HepG2 (cell line): ENCODE measurements around the gene CABLES2. TPM values are rescaled to one million over a fixed set of nuclear protein-coding genes. Genes with fewer than 3 reads are reported as not detected.

Source experiments
- CBX5 ChIP-seq: sonication (generic); formaldehyde crosslinking; IDR thresholded peaks from 2 replicates; pipeline ENCODE4 v1.4.0; 2020; ENCODE audit warnings: missing genetic modification reagents, borderline replicate concordance
- FOXP4 ChIP-seq: sonication (generic); formaldehyde crosslinking; IDR thresholded peaks from 2 replicates; pipeline ENCODE4 v1.4.0; 2020; ENCODE audit warnings: missing genetic modification reagents
- GMEB1 ChIP-seq: sonication (generic); formaldehyde crosslinking; IDR thresholded peaks from 2 replicates; pipeline ENCODE4 v1.5.1; 2020; ENCODE audit warnings: missing genetic modification reagents, mild to moderate bottlenecking, borderline replicate concordance
- HES4 ChIP-seq: sonication (generic); formaldehyde crosslinking; IDR thresholded peaks from 2 replicates; pipeline ENCODE4 v1.9.0; 2021; ENCODE audit warnings: mild to moderate bottlenecking, missing genetic modification reagents, borderline replicate concordance
- HNRNPLL ChIP-seq: fragments of 200-400 bp; formaldehyde crosslinking; IDR thresholded peaks from 2 replicates; pipeline ENCODE4 v1.6.1; 2017; ENCODE audit warnings: mild to moderate bottlenecking, low read depth, low read length; ENCODE audit not compliant: poor library complexity, severe bottlenecking
- HOMEZ ChIP-seq: IDR thresholded peaks from 2 replicates; pipeline ENCODE4 v1.6.1; 2016; ENCODE audit warnings: low read depth
- ISL2 ChIP-seq: sonication (generic); formaldehyde crosslinking; IDR thresholded peaks from 2 replicates; pipeline ENCODE4 v1.5.0; 2020; ENCODE audit warnings: missing genetic modification reagents
- KDM1A ChIP-seq: IDR thresholded peaks from 2 replicates; pipeline ENCODE4 v1.6.1; 2016; ENCODE audit warnings: missing compliant biosample characterization
- MTERF4 ChIP-seq: sonication (generic); formaldehyde crosslinking; IDR thresholded peaks from 2 replicates; pipeline ENCODE4 v1.8.0; 2023; ENCODE audit warnings: mild to moderate bottlenecking, missing genetic modification reagents
- SALL1 ChIP-seq: sonication (generic); formaldehyde crosslinking; IDR thresholded peaks from 2 replicates; pipeline ENCODE4 v1.8.0; 2022; ENCODE audit warnings: mild to moderate bottlenecking, missing genetic modification reagents
- TAF15 ChIP-seq: fragments of 200-400 bp; formaldehyde crosslinking; IDR thresholded peaks from one replicate; pipeline ENCODE4 v1.6.1; 2018; ENCODE audit warnings: mild to moderate bottlenecking, low read depth, low read length; ENCODE audit not compliant: poor library complexity, severe bottlenecking
- TCF12 ChIP-seq, 2 experiments: fragments of 450-650 bp in 1 of 2; sonication (generic) in 1 of 2; formaldehyde crosslinking in 1 of 2; IDR thresholded peaks; 2 replicates each; pipeline versions ENCODE4 v1.6.1 to v1.8.0; 2017 to 2022; ENCODE audit warnings: antibody characterized with exemption in 1 of 2, mild to moderate bottlenecking in 1 of 2, missing genetic modification reagents in 1 of 2, moderate library complexity in 1 of 2
- TFE3 ChIP-seq: IDR thresholded peaks from 2 replicates; pipeline ENCODE4 v1.6.1; 2016
- ZFP1 ChIP-seq: IDR thresholded peaks from 2 replicates; pipeline ENCODE4 v1.6.1; 2016
- ZNF281 ChIP-seq: sonication (generic); formaldehyde crosslinking; IDR thresholded peaks from 2 replicates; pipeline ENCODE4 v1.4.0; 2020; ENCODE audit warnings: missing genetic modification reagents, borderline replicate concordance
- ZNF30 ChIP-seq: sonication (generic); formaldehyde crosslinking; IDR thresholded peaks from 2 replicates; pipeline ENCODE4 v1.5.0; 2020; ENCODE audit warnings: mild to moderate bottlenecking, missing genetic modification reagents
- ZNF354B ChIP-seq: sonication (generic); formaldehyde crosslinking; IDR thresholded peaks from 2 replicates; pipeline ENCODE4 v1.8.0; 2022; ENCODE audit warnings: mild to moderate bottlenecking, missing genetic modification reagents
- polyA plus RNA-seq, 8 experiments: library from polyadenylated mRNA; depleted of rRNA in 3 of 8; stranded (reverse) in 7 of 8; unstranded in 1 of 8; fragments of >200 nt; fragmentation: Illumina TruSeq in 4 of 8; extraction: Trizol in 4 of 8; gene quantifications; 2 replicates each; pipeline versions ENCODE4 v1.2.1 to v1.2.3, GENCODE V29; 2011 to 2016; ENCODE audit warnings: low read depth in 4 of 8, missing spikeins in 1 of 8, mixed read lengths in 1 of 8; ENCODE audit not compliant: insufficient read depth in 1 of 8
- total RNA-seq, 5 experiments: library from RNA; depleted of rRNA; stranded (reverse); fragments of >200 nt; fragmentation: Illumina TruSeq; extraction: Trizol; gene quantifications; 2 replicates each; pipeline ENCODE4 v1.2.3, GENCODE V29; 2016; ENCODE audit warnings: low read depth in 1 of 5

The CABLES2 gene
- total and polyA plus RNA-seq, 2 of the 13 experiments (the other 11 are each of a cell fraction or from before 2014, with no cell fraction given) = 5.2 to 9.7 TPM

DNA sequence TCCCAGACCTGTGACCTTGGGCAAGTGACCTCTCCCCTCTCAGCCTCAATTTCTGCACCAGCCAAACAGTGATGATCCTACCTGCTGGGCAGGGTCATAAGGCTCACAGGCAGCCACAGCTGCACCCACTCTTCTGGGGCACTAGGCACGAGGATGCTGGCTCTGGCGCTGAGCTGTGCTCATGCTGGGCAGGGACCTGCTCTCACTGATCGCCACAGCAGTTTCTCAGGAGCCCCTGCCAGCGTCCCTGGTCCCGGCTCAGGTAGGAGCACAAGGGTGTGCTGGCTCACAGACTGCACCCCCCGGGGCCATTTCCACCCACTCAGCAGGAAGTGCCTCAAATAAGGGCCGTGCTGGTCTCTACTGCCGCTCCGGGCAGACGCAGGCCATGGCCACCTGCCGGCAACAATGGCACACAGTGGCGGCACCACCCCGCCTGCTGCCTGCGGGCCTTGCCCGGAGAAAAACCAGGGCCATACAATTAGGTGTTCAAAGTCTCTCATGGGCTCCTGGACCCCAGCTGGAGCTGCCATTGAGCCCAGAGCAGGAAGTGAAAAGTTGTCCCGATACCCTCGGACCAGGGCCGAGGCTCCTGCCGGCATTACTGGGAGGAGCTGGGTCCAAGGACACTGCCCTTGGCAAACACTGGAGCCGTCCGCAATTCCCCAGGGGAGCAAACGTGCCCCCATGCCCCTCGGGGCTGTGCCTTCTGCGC is 4.6 kb upstream of the CABLES2 start (continued):
- TF ChIP-seq ZNF281 (CRISPR knock-in tag) = peak; percentile 57; the same call in 1 of the 2 replicates
- 0 out of 2 replicates have a peak, but pooled peaks have one; percentile 35 for TF ChIP-seq MTERF4
- TF ChIP-seq CBX5 (CRISPR knock-in tag) = 0 out of 2 replicates have a peak, but pooled peaks have one; percentile 21
- TF ChIP-seq HNRNPLL = peak; percentile 49
- TF ChIP-seq GMEB1 (CRISPR knock-in tag) = no peak
- 0 out of 2 replicates have a peak, but pooled peaks have one; percentile 69 for TF ChIP-seq HES4
- peak; percentile 54 for TF ChIP-seq TAF15
- TF ChIP-seq ZNF354B (CRISPR knock-in tag) = peak; percentile 73; the same call in 1 of the 2 replicates
- TF ChIP-seq ZNF30 (CRISPR knock-in tag) = no peak
- TF ChIP-seq KDM1A (CRISPR knock-in tag) = no peak
- no peak for TF ChIP-seq FOXP4 (CRISPR knock-in tag)
- TF ChIP-seq HOMEZ (CRISPR knock-in tag) = no peak
- TF ChIP-seq ZFP1 (CRISPR knock-in tag) = 0 out of 2 replicates have a peak, but pooled peaks have one; percentile 0
- TF ChIP-seq TFE3 (CRISPR knock-in tag) = peak; percentile 31; the same call in 1 of the 2 replicates
- TF ChIP-seq ISL2 (CRISPR knock-in tag) = peak; percentile 62; the same call in 1 of the 2 replicates
- no peak for TF ChIP-seq TCF12 (IDR thresholded peaks at IDR 0.05)
- TF ChIP-seq TCF12 (CRISPR knock-in tag; IDR thresholded peaks at IDR 0.05) = peak; percentile 77; the same call in 1 of the 2 replicates
- TF ChIP-seq SALL1 = peak; percentile 45
